T follicular helper cell (primary cell): ENCODE measurements around the gene TRIM4.
"Not testable (repeated sequence)": the region's sequence is repeated elsewhere in the genome, so short reads cannot be mapped to it uniquely, and the experiment has no call there.

Experiments used
- DNase-seq: peaks from one replicate; pipeline ENCODE4 v3.0.0-alpha.2; 2020; ENCODE audit warnings: low read depth

TRIM4 gene

DNA sequence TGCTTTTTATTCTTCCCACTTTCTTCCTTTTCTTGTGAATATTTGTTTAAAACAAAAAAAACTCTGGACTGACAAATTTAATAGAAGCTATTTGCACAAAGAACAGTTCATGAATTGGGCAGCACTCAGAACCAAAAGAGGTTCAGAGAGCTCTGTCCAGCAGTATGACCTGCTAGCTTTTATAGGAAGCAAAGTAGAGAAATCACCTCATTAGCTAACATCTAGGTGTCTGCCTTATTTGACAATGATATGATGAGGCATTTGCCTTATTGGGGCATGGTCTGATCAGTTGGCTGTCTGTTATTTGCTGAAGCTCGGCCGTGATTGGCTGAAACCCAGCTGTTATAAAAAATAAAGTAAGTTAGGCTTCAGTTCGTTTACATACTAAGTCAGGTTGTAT is 819 bp upstream of the TRIM4 start:
- no peak for DNase-seq

- no peak for DNase-seq
Observed at GRCh38 chr7:99919814-99920112, 433 bp upstream of the TRIM4 start.

DNA sequence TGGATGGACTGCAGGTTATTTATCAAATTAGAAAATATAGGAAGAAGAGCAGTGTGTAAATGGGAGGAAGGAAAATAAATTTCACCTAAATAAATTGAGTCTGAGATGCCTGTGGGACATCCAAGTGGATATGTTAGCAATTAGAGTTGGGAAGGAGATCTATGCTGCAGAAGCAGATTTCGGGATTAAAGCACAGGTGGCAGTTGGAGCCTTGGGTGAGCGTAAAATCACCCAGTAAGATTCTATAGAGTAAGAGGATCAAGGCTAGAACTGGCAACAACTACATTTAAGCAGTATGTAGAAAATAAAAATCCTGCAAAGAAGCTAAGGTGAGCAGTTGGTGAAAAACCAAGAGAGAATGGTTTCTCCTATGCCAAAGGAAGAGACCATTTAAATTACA is 8.4 kb downstream of the TRIM4 start:
- no peak for DNase-seq

DNA sequence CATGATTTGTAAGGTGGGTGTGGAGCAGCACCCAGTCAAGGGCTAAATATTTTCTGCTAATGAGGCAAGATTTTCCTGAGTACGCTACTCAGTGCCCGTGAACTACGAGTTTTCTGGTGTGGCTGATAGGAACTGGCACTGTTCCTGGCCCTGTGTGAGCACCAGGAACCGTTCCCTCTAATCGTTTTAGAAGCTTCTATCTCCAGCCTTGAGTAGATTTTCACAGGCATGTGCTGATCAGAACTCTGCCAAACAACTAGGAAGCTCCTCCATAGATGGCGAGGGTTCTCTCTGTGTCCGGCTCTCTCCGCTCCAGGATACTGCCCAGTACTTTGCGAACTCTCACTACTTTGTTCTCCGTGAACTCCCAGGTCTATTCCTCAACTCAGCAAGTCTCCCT is 17.7 kb downstream of the TRIM4 start:
- no peak for DNase-seq

DNA sequence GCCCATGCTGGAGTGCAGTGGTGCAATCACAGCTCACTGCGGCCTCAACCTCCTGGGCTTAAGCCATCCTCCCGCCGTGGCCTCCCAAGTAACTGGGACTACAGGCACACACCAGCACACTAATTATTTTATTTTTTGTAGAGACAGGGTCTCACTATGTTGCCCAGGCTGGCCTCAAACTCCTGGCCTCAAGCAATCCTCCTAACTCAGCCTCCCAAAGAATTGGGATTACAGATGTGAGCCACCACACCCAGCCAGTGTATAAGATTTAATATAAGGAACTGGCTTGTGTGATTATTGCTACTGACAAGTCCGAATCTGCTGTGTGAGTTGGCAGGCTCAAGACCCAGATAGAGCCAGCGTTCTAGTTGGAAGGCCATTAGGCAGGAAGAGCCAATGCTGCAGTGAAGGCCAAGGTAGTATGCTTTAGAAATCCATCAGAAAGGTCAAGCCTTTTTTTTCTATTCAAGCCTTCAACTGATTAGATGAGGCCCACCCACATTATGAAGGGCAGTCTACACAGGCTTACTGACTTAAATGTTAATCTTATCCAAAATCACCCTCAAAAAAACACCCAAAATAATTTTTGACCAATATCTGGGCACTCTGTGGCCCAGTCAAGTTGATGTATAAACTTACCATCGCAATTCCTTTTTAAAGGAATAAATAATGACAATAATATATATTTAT is 19.4 kb downstream of the TRIM4 start:
- no peak for DNase-seq

DNA sequence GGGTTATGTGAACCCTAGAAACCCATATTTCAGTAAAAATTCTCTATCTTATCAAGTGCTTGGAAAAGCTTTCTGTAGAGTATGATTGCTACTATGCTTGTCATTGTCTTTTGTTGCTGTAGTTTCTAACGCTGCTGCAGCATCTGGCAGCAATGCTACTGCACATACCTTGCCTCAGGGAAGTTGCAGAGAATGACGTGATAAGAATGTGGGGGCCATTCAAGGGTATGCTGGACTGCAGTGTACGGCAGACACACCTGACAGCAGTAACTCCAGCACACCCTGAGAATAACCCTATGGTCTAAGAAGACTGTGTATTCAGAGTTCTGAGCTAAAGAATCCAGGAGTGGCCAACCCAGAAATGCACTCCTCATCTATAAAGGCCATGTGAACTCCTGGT is 20.5 kb downstream of the TRIM4 start:
- DNase-seq: no peak

- DNase-seq: no peak
Observed at GRCh38 chr7:99898023-99898357, 21.3 kb downstream of the TRIM4 start.

GRCh38 chr7:99897322-99898022 is 21.9 kb downstream of the TRIM4 start:
- no peak for DNase-seq

DNA sequence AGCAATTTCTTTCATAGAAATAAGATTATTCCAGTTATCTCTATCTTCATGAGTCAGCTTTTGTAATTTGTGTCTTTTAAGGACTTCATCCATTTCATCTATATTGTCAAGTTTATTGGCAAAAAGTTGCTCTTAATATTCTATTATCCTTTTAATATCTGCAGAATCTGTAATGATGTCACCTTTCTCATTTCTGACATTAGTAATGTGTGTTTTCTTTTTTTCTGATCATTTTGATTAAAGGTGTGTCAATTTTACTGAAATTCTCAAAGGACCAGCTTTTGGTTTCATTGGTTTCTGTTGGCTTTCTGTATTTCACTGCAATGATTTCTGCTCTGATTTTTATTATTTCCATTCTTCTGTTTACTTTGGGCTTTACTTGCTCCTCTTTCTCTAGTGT is 24.6 kb downstream of the TRIM4 start:
- DNase-seq: no peak

GRCh38 chr7:99893280-99893679 is 26.1 kb downstream of the TRIM4 start:
- no peak for DNase-seq

DNA sequence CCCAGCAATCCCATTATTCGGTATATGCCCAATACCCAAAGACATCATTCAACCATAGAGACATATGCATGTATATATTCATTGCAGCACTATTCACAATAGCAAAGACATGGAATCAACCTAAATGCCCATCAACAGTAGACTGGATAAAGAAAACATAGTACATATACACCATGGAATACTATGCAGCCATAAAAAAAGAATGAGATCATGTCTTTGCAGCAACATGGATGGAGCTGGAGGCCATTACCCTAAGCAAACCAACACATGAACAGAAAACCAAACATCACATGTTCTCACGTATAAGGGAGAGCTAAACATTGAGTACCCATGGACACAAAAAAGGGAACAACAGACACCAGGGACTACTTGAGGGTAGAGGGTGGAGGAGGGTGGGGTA is 29.0 kb downstream of the TRIM4 start:
- DNase-seq: not testable (repeated sequence)

GRCh38 chr7:99888366-99888765 is 31.0 kb downstream of the TRIM4 start:
- DNase-seq: not testable (repeated sequence)

GRCh38 chr7:99881370-99881769 is 38.0 kb downstream of the TRIM4 start:
- DNase-seq: no peak

- no peak for DNase-seq
Observed at GRCh38 chr7:99876933-99877332, 42.4 kb downstream of the TRIM4 start, which contains the start of gene OR2AE1. Gene OR2AE1 (minus strand): TSS chr7:99877033. CDS start chr7:99877033, 0 bp downstream.

- no peak for DNase-seq
Observed at GRCh38 chr7:99876491-99876890, 42.8 kb downstream of the TRIM4 start.

DNA sequence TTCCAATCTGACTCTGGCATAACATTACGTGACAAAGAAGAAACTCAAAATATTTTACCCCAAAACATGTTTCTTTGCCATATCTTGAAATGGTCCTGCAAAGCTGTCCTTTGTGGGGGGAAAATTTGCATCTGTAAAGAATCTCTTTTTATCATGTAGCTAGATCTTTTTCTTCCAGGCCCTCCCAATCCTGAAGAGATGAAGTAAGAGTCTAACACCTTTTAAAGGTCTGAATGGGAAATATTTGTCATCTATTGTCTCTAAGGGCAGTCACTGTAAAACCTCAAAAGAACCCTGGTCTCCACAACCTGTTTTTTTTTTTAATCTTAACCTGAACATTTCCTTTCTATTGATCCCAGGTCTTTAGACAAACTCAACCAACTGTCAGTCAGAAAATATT is 51.1 kb downstream of the TRIM4 start:
- DNase-seq: no peak

DNA sequence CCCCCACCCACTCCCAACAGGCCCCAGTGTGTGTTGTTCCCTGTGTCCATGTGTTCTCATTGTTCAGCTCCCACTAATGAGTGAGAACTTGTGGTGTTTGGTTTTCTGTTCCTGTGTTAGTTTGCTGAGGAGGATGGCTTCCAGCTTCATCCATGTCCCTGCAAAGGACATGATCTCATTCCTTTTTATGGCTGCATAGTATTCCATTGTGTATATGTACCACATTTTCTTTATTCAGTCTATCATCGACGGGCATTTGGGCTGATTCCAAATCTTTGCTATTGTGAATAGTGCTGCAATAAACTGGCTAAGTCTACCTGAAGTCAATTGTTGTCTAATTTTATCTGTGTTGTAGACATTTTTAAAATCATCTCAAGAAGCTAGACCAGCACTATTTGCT is 51.9 kb downstream of the TRIM4 start:
- DNase-seq: not testable (repeated sequence)

GRCh38 chr7:99863847-99864440 is 55.4 kb downstream of the TRIM4 start:
- DNase-seq: no peak

- no peak for DNase-seq
Observed at GRCh38 chr7:99860281-99861127, 58.8 kb downstream of the TRIM4 start.

GRCh38 chr7:99855236-99855635 is 64.1 kb downstream of the TRIM4 start:
- DNase-seq: no peak

GRCh38 chr7:99848420-99849216 is 70.7 kb downstream of the TRIM4 start:
- no peak for DNase-seq

GRCh38 chr7:99844328-99844727 is 75.0 kb downstream of the TRIM4 start:
- DNase-seq: no peak
